ENCODE data around the gene STARD7.

- TF ChIP-seq CTCF (IDR thresholded peaks at IDR 0.05; ENCODE audit: low read depth, low read length) (no peak), EZH2phosphoT487 (IDR thresholded peaks at IDR 0.05; ENCODE audit: low read depth) (no peak)
Observed at GRCh38 chr2:96169868-96170507, 38.6 kb downstream of the STARD7 start.

All from OCI-LY3 (cell line).